ENCODE data around the gene HMHB1.

The HMHB1 gene

DNA sequence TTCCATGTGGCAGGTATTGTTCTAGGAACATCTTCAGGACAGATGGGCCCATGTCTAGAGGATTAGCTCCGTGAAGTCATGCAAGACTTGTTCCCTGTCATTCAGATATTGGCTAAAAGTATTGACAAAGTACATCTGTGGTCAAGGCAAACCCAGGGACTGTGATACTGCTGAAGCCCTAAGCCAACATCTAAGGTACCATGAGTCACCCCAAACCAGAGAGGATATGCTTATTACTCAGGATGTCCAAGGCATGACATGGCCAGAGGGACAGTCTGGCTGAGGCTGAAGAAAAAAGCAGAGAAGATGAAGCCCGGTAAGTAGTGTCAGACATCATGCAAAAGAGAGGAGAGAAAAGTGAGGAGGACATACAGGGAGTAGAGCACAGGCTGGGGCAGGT, 31.0 kb downstream of the HMHB1 start:
- H3K27ac ChIP-seq, result no peak overlapping the region
- no peak for TF ChIP-seq ZFX (IDR thresholded peaks at IDR 0.05)
- TF ChIP-seq, protein P1, sequence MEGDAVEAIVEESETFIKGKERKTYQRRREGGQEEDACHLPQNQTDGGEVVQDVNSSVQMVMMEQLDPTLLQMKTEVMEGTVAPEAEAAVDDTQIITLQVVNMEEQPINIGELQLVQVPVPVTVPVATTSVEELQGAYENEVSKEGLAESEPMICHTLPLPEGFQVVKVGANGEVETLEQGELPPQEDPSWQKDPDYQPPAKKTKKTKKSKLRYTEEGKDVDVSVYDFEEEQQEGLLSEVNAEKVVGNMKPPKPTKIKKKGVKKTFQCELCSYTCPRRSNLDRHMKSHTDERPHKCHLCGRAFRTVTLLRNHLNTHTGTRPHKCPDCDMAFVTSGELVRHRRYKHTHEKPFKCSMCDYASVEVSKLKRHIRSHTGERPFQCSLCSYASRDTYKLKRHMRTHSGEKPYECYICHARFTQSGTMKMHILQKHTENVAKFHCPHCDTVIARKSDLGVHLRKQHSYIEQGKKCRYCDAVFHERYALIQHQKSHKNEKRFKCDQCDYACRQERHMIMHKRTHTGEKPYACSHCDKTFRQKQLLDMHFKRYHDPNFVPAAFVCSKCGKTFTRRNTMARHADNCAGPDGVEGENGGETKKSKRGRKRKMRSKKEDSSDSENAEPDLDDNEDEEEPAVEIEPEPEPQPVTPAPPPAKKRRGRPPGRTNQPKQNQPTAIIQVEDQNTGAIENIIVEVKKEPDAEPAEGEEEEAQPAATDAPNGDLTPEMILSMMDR (conservative IDR thresholded peaks at IDR 0.05), result no peak

DNA sequence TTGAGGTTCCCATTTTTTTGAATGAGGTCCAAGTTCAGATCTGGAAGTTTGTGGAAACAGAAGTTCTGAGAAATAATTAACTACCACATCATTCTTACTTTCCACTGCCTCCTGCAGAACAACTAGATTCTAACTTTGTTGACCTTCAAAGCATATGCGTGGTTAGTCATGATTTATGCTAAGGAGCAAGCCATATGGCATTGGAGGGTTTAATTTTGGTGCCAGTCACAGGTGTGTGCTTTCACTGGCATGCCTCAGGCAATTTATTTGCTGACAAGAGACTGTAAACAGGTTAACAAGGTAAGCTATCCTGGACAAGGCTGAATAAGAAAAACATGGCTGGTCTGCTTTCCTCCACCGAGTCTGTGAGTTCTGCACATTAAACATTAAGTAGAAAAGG, 31.5 kb downstream of the HMHB1 start:
- no peak overlapping the region for H3K27ac ChIP-seq
- TF ChIP-seq ZFX (IDR thresholded peaks at IDR 0.05), result no peak
- TF ChIP-seq, protein P1 (conservative IDR thresholded peaks at IDR 0.05), result no peak

DNA sequence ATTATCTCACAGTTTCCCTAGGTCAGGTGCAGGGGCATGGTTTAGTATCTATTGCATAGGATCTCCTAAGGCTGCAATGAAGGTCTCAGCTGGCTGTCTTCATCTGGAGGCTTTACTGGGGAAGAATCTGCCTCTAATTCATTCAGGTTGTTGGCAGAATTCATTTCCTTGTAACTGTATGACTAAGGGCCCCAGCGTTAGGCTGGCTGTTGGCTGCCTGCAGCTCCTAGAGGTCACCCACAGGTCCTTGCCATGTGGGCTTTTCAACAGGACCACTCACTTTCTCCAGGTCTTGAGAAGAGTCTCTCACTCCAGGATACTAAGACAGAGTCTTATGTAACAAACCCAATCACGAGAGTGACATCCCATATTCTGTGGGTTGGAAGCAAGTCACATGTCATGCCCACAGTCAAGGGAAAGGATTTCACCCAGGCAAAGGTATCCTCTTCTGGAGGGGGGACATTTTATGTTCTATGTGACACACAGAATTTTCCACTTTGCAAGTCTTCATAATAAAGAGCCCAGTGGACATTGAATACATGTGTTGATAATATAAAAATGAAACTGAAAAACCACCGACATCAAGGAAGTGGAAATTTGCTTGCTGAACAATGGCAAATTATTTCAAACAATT, 38.2 kb downstream of the HMHB1 start:
- H3K27ac ChIP-seq, result no peak overlapping the region

DNA sequence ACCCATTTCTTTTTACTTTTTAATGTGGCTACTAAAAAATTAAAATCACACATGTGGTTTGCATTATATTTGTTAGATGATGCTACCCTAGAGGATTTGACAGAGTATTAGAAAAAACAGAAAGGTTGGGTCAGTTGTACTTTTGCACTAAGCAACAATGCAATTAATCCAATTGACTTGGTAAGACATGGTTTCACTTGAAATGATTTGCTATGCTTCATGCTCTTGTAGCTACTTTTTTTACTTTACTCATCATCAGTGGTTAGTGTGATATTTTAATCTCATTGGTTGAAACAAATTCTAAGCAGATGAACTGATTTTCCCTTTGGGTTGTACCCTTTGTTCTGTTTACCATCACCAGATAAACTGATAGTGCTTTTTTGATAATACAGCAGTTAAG, 39.4 kb downstream of the HMHB1 start:
- no peak for TF ChIP-seq ZFX (IDR thresholded peaks at IDR 0.05)
- TF ChIP-seq, protein P1 (conservative IDR thresholded peaks at IDR 0.05), result no peak
- H3K27ac ChIP-seq, result no peak overlapping the region

More for the DNA sequence above, 38.2 kb downstream of the HMHB1 start:
- TF ChIP-seq ZFX (IDR thresholded peaks at IDR 0.05), result no peak
- TF ChIP-seq, protein P1 (conservative IDR thresholded peaks at IDR 0.05), result no peak

DNA sequence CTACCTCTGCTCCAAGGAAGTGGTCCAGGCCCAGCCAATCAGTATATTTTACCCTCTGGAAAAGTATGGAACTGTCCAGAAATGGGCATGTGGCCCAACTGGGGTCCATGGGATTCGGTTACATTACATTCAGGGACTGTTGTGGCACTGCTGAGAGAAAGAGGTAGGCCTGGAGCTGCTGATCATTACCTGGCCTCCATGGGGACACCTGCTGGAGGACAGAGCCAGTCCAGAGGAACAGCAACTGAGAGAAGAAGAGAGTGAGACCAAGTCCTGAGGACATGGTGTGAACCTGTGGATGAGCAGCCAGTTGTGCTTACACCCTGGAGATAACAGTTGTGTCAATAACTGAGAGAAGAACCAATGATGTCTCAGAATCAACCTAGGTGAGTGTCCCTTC, 48.2 kb downstream of the HMHB1 start:
- H3K27ac ChIP-seq, result no peak overlapping the region
- TF ChIP-seq ZFX (IDR thresholded peaks at IDR 0.05), result no peak
- TF ChIP-seq, protein P1 (conservative IDR thresholded peaks at IDR 0.05), result peak; percentile 11; the same call in 1 of the 2 replicates

DNA sequence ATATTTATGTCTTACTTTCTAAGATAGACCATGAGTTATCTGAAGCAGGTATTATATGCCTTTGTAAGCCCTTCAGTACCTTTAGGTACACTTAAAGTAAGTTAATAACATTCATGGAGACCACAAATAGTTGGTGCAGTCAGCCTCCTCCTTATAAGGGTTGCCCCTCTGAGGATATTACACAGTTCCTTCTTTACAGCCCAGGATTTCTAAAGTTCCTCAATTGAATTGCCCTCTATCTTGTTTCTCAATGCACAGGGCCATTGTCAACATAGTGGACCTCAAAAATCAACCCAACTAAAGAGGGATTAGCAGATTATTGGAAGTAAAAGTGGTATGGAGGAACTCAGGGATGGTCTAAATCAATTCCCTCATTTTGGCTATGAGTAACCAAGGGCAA, 50.3 kb downstream of the HMHB1 start:
- H3K27ac ChIP-seq, result no peak overlapping the region
- TF ChIP-seq ZFX (IDR thresholded peaks at IDR 0.05), result no peak
- TF ChIP-seq, protein P1 (conservative IDR thresholded peaks at IDR 0.05), result no peak

DNA sequence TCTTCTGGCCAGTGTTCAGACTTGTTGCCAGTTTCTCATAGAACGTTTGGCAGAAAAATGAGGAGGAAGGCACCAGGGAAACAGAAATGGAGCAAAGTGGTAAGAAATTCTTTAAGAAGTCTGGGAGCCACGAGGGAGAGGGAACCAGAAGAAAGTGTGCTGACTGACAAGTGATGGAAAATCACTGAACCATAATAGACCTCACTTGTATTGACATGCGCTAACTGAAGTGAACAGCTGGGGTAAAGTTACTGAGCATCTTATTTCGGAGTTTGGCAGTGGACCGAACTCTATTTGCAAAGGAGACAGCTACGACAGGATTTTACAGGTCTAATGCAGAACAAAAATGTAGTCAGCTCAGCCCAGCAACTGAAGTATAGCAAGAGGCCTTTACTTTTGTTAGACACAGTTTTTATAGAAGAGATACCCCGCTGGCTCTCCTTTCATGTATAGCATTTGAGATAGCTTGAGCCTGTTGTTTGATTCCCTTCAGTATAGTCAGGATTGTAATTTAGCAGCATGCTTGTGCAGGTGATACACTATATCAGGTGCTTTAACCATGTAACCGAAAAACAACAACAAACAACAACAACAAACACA, 53.6 kb downstream of the HMHB1 start:
- TF ChIP-seq ZFX (IDR thresholded peaks at IDR 0.05), result no peak
- TF ChIP-seq, protein P1 (conservative IDR thresholded peaks at IDR 0.05), result no peak
- no peak overlapping the region for H3K27ac ChIP-seq
